ENCODE results near the gene LCTL.

The LCTL gene

DNA sequence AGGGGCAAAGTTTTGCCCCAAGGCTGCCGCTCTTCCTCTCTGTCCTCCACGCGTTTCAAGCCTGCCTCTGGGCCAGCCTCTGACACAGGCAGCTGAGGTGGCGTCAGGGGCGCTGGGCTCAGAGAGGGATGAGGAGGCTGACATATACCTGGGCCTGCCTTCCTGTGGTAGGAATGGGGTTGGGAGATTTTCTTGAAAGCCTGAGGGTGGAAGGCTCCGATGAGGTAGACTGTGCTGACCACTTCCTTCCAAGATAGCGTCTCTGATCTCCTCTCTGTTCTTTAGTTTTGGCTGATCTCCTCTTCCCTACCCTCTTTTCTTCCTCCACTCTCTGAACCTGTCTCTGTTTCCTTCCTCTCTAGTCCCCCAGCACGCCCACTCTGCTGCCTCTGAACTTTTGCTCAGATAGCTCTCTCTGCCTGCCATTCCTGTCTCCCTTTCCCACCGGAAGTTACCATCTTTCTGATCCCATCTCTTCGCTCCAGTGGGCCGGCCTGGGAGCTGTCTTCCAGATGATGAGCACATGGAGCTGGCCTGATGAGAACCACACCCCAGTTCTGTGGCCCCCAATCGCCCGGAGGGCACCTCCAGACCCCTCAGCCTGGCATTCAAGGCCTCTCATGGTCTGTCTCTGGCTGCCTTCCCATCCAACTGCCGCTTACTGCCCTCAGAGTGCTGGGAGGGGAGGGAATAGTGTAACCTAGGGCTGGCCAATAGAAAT lies 32.5 kb upstream of the LCTL start:
- no peak overlapping the region for H3K4me2 ChIP-seq (ENCODE audit: low read length)
- no peaks in the 10 kb centered on the region for H3K9me2 ChIP-seq (ENCODE audit: low read depth, low read length)
- TF ChIP-seq, protein P1, sequence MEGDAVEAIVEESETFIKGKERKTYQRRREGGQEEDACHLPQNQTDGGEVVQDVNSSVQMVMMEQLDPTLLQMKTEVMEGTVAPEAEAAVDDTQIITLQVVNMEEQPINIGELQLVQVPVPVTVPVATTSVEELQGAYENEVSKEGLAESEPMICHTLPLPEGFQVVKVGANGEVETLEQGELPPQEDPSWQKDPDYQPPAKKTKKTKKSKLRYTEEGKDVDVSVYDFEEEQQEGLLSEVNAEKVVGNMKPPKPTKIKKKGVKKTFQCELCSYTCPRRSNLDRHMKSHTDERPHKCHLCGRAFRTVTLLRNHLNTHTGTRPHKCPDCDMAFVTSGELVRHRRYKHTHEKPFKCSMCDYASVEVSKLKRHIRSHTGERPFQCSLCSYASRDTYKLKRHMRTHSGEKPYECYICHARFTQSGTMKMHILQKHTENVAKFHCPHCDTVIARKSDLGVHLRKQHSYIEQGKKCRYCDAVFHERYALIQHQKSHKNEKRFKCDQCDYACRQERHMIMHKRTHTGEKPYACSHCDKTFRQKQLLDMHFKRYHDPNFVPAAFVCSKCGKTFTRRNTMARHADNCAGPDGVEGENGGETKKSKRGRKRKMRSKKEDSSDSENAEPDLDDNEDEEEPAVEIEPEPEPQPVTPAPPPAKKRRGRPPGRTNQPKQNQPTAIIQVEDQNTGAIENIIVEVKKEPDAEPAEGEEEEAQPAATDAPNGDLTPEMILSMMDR (IDR thresholded peaks at IDR 0.05; ENCODE audit: low read length) = no peak
- no peak for TF ChIP-seq EZH2 (IDR thresholded peaks at IDR 0.05; ENCODE audit: borderline replicate concordance, low read length)
- H2AFZ ChIP-seq (ENCODE audit: low read length) = no peak overlapping the region
- no peaks in the 10 kb centered on the region for H3K4me1 ChIP-seq (ENCODE audit: insufficient read depth, low read length, severe bottlenecking)
- H4K20me1 ChIP-seq (ENCODE audit: insufficient read depth, low read length) = no peaks in the 10 kb centered on the region
- H3K27me3 ChIP-seq (ENCODE audit: insufficient read depth, low read length) = peaks cover 6% of the 10 kb centered on the region; the same call in 1 of the 2 replicates
- no peak overlapping the region for H3K9ac ChIP-seq (ENCODE audit: low read length)
- H3K9me3 ChIP-seq (ENCODE audit: low read length) = no peaks in the 10 kb centered on the region
- H3K36me3 ChIP-seq (ENCODE audit: insufficient read depth, low read length) = no peaks in the 10 kb centered on the region
- no peak overlapping the region for H3K4me3 ChIP-seq (ENCODE audit: low read depth, low read length, poor library complexity, severe bottlenecking)
- no peaks in the 10 kb centered on the region for H3K79me2 ChIP-seq (ENCODE audit: insufficient read depth, low read length)
- H3F3A ChIP-seq (ENCODE audit: insufficient read depth, low read length) = no peaks in the 10 kb centered on the region
- H3K27ac ChIP-seq (ENCODE audit: low read depth, low read length, poor library complexity, severe bottlenecking) = no peak overlapping the region

DNA sequence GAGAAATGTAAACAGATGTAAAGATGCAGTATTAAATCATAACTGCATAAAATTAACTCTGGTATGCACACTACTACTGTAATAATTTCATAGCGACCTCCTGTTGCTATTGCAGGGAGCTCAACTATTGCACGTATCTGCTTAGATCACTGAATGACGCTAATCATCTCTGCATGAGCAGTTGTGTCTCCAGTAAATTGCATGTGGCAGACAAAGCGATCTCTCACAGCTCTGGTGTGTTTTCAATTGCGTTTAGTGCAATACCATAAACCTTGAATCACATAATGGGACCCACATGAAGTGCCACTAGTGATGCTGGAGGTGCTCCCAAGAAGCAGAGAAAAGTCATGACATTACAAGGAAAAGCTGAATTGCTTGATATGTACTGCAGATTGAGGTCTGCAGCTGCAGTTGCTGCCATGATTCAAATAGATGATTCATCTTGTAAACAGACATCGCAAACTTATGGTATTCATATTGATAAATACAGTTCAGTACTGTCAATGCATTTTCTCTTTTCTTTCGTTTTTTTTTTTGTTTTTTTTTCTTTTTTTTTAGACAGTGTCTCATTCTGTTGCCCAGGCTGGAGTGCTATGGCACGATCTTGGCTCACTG lies 30.2 kb upstream of the LCTL start:
- Histone ChIP-seq H3K9me3 (ENCODE audit: low read length) (no peaks in the 10 kb centered on the region), H3K4me1 (ENCODE audit: insufficient read depth, low read length, severe bottlenecking) (no peaks in the 10 kb centered on the region), H3K9ac (ENCODE audit: low read length) (no peak overlapping the region), H3F3A (ENCODE audit: insufficient read depth, low read length) (no peaks in the 10 kb centered on the region), H2AFZ (ENCODE audit: low read length) (no peak overlapping the region), H3K4me3 (ENCODE audit: low read depth, low read length, poor library complexity, severe bottlenecking) (no peak overlapping the region), H4K20me1 (ENCODE audit: insufficient read depth, low read length) (no peaks in the 10 kb centered on the region), H3K4me2 (ENCODE audit: low read length) (no peak overlapping the region), H3K79me2 (ENCODE audit: insufficient read depth, low read length) (no peaks in the 10 kb centered on the region), H3K27me3 (ENCODE audit: insufficient read depth, low read length) (peaks cover 6% of the 10 kb centered on the region; the same call in 1 of the 2 replicates), H3K27ac (ENCODE audit: low read depth, low read length, poor library complexity, severe bottlenecking) (no peak overlapping the region), H3K9me2 (ENCODE audit: low read depth, low read length) (no peaks in the 10 kb centered on the region), H3K36me3 (ENCODE audit: insufficient read depth, low read length) (no peaks in the 10 kb centered on the region)
- TF ChIP-seq, protein P1 (IDR thresholded peaks at IDR 0.05; ENCODE audit: low read length) = no peak
- no peak for TF ChIP-seq EZH2 (IDR thresholded peaks at IDR 0.05; ENCODE audit: borderline replicate concordance, low read length)

DNA sequence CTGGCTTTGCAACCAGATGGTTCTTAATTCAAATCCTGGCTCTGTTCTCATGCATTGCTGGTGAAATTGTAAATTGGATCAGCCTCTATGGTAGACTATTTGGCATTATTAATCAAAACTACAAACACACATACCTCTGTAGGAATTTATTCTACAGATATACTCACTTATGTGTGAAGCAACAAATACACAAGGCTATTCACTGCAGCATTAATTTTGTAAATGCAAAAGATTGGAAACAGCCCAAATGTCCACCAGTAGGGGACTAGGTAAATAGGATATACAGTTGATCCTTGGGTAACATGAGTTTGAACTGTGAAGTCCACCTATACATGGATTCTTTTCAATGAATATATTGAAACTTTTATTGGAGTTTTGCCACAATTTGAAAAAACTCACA lies 29.5 kb upstream of the LCTL start:
- TF ChIP-seq EZH2 (IDR thresholded peaks at IDR 0.05; ENCODE audit: borderline replicate concordance, low read length) = no peak
- TF ChIP-seq, protein P1 (IDR thresholded peaks at IDR 0.05; ENCODE audit: low read length) = no peak
- H3F3A ChIP-seq (ENCODE audit: insufficient read depth, low read length) = no peaks in the 10 kb centered on the region
- H3K4me2 ChIP-seq (ENCODE audit: low read length) = no peak overlapping the region
- H3K9me2 ChIP-seq (ENCODE audit: low read depth, low read length) = no peaks in the 10 kb centered on the region
- peaks cover 6% of the 10 kb centered on the region; the same call in 1 of the 2 replicates for H3K27me3 ChIP-seq (ENCODE audit: insufficient read depth, low read length)
- no peaks in the 10 kb centered on the region for H3K36me3 ChIP-seq (ENCODE audit: insufficient read depth, low read length)
- no peaks in the 10 kb centered on the region for H4K20me1 ChIP-seq (ENCODE audit: insufficient read depth, low read length)
- H3K9me3 ChIP-seq (ENCODE audit: low read length) = no peaks in the 10 kb centered on the region
- H3K79me2 ChIP-seq (ENCODE audit: insufficient read depth, low read length) = no peaks in the 10 kb centered on the region
- H3K4me1 ChIP-seq (ENCODE audit: insufficient read depth, low read length, severe bottlenecking) = no peaks in the 10 kb centered on the region
- H3K27ac ChIP-seq (ENCODE audit: low read depth, low read length, poor library complexity, severe bottlenecking) = no peak overlapping the region
- no peak overlapping the region for H3K4me3 ChIP-seq (ENCODE audit: low read depth, low read length, poor library complexity, severe bottlenecking)
- no peak overlapping the region for H2AFZ ChIP-seq (ENCODE audit: low read length)
- no peak overlapping the region for H3K9ac ChIP-seq (ENCODE audit: low read length)

Data from OCI-LY1 (cell line).